GM20431 (cell line): ENCODE results near the gene AREG.

ENCODE experiments used
- in situ Hi-C: fragments of 300-500 bp; cut with MseI, MboI; formaldehyde crosslinking; loops from one replicate; pipeline ENCODE4 v1.15.0; 2020; ENCODE audit warnings: low sequenced_read_pairs; ENCODE audit not compliant: unreplicated experiment

The AREG gene, protein sequence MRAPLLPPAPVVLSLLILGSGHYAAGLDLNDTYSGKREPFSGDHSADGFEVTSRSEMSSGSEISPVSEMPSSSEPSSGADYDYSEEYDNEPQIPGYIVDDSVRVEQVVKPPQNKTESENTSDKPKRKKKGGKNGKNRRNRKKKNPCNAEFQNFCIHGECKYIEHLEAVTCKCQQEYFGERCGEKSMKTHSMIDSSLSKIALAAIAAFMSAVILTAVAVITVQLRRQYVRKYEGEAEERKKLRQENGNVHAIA

DNA sequence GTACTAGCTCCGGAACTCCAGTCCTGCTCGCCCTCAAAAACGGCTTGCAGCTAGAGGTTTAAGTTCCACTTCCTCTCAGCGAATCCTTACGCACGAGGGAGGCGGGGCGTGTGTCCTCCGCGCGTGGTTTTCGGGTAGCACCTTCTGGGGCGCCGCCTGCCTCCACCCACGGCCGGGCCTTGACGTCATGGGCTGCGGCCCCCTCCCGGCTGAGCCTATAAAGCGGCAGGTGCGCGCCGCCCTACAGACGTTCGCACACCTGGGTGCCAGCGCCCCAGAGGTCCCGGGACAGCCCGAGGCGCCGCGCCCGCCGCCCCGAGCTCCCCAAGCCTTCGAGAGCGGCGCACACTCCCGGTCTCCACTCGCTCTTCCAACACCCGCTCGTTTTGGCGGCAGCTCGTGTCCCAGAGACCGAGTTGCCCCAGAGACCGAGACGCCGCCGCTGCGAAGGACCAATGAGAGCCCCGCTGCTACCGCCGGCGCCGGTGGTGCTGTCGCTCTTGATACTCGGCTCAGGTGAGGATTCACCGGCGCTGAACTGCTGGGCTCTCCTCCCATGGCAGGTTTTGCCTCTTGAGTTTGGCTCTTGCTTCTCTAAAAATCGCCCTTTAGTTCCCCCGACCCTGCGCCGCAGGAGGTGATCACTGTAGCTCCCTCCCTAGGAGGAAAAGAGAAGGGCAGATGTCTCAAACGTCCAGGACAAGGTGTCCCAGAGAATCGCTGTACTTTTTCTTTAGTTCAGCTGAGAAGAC, at the start of gene AREG:
Gene AREG (plus strand): TSS at position 246 of the 752 bp plus-strand sequence. CDS start 210 bp downstream, at position 456.
- in situ Hi-C loops: no loop called here

DNA sequence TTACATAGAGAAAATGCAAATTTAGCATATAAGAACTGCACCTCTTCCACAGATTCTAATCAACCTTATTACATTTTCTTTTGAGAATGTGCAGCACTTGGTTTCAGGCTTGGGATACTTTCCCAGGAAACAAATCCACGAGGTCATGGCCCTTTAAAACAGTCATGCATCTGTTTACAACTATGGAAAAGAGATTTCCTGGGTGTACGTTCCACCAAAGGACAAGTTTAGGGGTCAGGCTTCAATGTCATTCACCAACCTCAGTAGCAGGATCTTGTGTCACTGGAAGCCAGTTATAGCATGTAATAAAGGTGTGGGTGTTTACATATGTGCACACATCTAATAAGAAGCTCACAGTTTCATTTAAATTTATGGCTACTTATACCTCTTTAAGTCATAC, 49.3 kb upstream of the AREG start:
- in situ Hi-C loops: loop anchor here (25.0 kb wide), 2 partner anchors 117 to 267 kb away; no protein-coding TSS in a partner anchor

DNA sequence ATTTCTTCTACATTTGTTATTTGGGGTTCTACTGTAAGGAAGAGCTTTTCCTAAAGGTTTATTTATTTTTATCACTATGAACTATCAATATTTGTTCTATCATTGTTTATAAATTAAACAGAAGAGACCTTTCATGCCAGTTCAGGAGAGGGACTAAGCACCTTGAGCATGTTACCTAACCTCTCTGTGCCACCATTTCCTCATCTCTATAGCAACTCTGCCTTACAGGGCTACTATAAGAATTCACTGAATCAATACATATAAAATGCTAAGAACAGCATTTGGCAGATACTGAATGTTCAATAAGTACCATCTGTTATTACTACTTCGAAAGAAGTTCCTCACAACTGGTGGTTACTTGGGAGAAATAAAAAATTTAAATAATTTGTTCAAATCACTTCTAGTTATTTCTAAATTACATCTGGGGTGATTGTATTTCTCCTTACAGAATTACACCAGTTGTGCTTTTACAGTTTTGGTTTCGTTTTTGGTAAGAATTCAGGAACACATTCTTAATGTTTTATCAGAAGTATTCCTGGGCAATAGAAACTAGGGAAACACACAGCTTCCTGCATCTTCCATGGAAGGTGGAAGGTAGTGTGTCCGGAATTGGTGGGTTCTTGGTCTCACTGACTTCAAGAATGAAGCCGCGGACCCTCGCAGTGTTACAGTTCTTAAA, 47.0 kb upstream of the AREG start:
- in situ Hi-C loops: loop anchor here (25.0 kb wide), 2 partner anchors 114 to 264 kb away; no protein-coding TSS in a partner anchor

DNA sequence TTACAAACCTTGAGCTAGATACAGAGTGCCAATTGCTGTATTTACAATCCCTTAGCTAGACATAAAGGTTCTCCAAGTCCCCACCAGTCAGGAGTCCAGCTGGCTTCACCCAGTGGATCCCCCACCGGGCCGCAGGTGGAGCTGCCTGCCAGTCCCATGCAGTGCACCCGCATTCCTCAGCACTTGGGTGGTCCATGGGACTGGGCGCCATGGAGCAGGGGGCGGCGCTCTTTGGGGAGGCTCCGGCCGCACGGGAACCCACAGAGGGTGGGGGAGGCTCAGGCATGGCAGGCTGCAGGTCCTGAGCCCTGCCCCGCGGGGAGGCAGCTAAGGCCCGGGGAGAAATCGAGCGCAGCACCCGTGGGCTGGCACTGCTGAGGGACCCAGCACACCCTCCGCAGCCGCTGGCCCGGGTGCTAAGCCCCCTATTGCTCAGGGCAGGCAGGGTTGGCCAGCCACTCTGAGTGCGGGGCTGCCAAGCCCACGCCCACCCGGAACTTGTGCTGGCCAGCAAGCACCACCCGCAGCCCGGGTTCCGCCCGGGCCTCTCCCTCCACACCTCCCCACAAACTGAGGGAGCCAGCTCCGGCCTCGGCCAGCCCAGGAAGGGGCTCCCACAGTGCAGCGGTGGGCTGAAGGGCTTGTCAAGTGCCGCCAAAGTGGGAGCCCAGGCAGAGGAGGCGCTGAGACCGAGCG, 45.9 kb upstream of the AREG start:
- in situ Hi-C loops: loop anchor here (25.0 kb wide), 2 partner anchors 113 to 263 kb away; no protein-coding TSS in a partner anchor

DNA sequence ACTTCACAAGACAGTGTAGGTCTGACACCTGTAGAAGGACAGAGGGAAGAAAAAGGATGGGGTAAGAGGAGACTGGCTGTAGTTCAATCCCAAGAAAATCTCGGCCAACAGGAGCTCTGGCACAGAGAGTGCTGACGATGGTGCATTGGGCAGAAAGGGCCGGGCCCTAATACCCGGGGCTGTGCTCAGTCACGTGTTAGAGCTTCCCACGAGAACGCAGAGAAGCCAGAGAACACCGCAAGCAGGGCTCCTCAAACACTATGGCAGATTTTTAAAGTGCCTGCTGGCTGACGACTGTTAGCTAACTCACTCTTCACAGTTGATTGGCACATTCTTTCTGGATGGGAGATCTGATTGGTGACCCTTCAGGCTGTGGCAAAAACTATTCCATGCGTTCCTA, 44.5 kb upstream of the AREG start:
- in situ Hi-C loops: no loop called here

DNA sequence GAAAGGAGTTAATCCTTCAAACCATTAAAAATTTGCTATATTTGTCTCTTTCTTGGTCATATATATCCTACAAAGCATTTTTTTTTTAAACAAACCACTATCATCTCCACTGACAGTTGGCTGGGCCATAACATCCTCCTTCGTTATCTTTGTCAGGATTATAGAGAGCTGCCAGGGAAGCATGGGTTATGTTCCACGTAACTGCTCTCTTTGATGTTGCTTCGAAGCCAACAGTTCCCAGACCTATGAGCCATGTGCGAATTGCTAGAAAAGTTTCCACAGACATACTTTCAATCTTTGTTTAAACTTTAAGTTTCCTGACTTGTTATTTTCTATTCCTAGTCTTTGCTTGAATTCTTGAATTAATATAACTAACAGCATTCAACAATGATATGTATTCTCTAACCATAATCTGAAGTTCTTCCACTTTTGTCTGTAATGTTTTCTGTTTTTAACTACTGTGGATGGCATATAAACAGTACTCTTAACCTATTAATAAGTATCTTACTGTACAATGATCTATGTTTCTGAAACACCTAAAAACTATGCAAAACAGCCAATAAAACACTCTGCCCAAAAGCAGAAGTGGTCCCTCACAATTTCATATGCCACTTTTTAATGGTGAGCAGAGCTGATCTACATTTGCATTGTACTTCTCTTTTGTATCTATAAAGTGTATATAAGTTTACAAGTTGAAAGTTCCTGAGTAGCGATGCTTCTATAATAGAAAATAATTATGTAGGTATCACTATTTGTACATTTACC, 42.1 kb upstream of the AREG start:
- in situ Hi-C loops: no loop called here

DNA sequence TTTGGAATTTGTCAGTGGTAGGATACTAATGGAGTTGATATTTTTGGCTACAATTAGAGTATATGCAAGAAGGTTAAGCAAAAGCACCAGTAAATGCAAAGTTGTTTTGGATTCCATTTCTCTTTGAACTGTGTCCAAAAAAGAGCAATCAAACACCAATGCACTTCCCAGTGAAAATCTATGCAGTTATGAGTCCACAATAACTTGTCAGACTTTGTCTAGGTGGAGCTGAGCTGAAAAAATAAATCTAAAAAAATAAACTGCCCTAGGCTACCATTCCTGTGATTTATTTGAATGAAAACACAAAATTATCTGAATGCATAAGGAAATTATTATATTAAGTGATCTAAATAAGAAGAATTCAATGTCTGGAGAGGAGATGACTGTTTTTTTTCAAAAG, 37.0 kb upstream of the AREG start:
- in situ Hi-C loops: no loop called here

DNA sequence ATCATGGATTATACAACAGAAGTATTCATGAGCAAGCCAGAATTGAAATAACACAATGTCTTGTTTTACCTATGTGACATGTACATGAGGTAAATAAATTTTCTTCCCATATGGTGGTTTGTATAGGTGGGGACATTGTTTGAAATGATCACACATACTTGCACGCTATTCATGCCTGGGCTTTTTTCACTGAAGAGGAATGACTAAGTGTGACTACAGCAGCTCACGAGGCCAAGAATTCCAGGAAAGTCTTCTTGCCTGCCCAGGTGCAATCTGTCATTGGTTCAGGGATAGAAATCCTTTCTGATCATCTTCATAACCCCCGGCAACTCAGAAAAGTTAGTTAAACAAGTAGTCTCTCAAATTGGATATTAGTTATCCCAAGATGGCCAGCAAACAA, 36.3 kb upstream of the AREG start:
- in situ Hi-C loops: no loop called here

DNA sequence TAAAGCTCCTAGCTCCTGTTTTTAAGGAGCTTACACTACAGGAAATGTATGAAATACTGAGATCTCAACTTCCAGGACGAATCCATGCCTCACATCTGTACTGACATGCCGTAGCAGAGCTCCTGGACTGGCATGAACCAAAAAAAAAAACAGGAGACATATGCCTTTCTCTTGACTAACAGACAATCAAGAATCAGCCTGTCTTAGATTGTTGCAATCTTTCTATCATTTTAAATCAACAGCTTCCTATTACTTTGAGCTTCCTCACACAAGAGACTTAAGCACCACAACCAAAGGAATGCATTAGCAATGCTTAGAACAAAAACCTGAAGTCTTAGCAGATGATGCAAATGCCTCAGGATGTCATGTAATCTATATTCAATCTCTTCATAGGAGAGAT, 34.7 kb upstream of the AREG start:
- in situ Hi-C loops: no loop called here

DNA sequence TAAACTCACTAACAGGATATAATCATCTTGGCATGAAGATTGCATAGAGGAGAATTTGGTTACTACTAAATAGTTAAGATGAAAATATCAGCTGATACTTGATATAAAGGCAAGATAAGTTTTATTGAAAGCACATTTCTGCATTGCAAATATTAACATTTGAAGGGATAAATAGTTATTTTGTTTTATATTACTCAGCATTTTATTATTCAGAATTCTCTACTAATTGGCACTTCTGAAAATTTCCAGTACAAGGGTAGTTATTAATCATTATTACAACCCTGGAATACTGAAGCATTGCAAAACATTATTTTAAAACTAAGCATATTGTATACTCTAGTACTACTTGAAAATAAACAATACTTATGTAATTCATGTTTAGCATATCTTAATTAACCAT, 32.7 kb upstream of the AREG start:
- in situ Hi-C loops: no loop called here

DNA sequence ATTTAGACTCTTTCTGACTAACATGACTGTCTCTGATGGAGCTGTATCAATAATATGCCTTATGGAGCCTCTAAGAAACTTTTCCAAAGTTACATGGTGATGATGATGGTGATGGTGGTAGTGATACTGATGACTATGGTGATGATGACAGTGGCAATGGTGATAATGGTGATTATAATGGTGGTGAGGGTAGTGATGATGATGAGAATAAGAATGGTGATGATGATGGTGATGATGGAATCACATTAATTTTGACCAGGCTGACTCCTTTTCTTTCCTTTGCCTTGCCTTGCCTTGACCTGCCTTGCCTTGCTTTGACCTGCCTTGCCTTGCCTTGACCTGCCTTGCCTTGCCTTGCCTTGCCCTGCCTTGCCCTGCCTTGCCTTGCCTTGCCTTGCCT, 31.7 kb upstream of the AREG start:
- in situ Hi-C loops: no loop called here

DNA sequence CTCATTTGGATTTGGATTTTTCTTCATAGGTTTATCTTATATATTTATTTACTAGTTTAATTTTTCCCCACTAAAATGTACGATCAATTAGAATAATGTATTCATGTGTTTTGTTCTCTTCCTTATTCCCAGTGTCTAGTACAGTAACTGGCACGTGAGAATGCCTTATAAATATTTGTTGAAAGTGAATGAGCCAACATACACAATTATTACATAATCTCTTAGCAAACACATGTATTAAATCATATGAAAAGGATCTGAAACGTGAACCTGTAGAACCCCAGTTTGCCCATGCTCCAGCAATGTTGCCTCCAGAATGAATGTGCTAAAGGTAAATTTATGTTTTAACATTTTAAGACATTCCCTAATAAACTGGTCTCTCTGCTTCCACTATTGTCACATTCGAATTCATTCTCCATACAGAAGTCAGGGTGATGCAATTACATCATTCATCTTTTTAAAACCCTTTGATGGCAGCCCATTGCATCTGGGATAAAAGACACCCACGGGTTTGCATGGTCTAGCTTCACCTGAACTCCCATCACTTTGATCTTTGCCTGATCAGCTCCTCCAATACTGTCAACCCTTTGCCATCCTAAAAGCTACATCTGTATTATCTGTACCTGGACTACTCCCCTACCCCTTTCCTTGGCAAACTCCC, 30.7 kb upstream of the AREG start:
- in situ Hi-C loops: no loop called here

DNA sequence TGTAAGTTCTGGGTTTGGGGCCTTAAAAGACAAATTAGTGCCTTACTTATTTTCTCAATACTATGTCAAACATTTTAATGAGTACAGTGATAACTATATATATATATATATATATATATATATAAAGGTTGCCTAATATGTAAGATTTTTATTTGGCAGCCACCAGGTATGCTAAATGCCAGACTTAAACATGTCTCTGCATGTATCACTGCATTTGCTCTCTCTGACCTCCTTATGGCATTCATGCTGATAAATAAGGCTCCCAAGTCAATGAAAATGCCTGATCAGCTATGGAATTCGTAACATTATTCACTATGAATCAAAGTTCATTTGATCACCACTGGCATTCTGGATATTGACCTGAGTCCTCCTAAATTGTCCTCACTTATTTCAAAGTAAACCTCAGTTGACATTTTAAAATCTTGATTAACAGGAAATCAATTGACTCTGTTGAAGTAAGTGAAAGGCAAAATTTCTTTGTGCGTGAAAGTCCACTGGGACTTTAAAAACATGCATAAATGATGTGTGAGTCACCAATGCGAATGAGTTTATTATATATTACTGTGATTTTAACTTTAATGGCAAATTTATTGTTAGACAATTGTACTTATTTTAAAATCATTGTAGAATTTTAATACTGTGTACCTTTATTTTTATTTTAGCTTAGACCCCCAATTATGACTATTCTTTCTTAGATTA, 29.2 kb upstream of the AREG start:
- in situ Hi-C loops: no loop called here

DNA sequence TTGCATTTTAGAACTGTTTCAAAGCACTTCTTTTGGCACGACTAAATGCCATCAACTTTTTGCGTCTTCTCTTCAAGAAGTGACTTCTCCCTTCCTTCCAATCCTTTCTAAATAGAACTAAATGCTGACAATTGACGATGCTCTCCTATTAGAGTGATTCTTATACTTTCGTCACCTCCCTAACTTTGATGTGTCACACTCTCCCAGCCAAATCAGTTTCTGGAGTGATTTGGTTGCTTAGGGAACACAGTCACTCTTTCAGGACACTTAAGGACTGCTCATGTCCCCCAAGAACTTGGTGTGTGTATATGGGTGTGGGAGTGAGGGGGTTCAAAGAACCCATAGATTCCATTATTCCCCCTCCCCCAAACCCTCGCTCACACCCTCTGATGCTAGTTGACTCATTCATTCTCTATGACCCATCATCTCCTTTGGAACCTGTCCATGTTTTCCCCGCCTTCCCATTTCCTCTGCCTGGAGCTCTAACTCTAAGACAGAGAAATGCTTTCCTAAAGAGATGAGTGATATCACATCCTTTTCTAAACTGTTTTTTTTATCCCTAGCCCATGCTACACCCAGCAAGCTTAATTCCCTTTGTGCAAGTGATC, 26.8 kb upstream of the AREG start:
- in situ Hi-C loops: no loop called here

DNA sequence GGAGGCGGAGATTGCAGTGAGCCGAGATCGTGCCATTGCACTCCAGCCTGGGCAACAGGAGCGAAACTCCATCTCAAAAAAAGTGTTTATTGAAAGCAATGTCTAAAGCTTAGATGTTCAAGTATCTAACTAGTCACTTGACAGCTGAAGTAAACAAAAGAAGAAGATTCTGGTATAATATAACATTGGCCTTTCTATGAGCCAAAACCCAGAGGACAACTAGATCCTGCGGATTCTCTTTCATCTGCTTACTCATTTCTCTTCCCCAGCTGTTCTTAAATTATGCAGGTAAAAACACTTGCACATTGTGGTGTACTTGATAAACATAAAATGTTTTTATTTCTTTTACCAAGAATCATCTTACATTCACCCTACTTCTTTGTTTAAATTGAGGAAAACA, 24.1 kb upstream of the AREG start:
- in situ Hi-C loops: no loop called here

DNA sequence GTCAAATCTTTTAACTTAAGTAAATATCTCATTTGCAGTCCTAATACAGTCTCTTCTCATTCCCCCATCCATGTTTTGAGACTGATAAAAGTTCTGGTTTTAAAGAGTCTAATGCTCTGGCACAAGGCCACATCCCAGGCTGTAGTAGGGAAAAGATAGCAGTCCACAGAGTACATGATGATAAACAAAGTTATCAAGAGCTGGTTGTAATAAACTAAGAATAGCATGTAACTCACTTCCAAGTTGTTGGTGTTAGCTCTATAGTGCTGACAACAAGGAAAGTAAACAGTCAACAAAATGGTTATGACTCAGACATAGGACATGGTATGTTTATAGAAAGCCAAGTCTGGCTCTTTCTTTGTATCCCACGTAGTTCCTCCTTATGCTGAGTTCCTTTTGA, 21.8 kb upstream of the AREG start:
- in situ Hi-C loops: no loop called here

DNA sequence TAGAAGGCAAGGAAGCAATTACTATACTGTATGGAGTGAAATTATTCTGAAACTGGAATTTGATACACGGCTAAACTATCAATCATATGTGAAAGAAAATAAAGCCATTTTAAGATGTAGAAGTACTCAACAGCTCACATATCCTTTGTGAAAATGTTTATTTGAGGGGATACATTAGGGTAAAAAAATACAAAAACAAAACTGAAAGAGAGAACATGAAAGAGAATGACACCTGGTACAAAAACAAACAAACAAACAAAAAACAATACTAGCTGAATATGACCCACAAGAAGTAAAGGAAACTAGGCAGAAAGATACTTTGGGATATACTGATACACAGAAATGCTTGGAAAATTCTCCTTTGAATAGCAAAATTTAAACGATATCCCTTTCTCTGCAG, 20.8 kb upstream of the AREG start:
- in situ Hi-C loops: no loop called here

DNA sequence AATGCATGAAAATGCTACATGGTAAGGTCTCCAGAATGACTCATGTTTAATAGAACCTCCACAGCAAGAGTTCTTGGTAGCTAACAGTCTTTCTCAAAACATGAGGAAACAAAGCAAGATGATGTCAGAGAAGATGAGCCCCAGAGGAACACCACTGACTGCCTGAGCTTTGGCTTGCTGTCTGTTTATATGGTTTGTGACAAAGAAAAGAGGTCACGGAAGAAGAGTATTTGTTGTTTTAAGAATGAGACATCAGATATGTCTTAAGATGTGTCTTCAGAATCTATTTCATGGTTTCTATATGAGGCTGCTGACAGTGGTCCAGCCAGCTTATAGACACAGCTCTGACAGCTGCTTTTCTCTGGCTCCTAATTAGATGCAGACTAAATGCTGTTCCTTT, 18.8 kb upstream of the AREG start:
- in situ Hi-C loops: no loop called here
